ENCODE results near the gene SOD3.

DNA sequence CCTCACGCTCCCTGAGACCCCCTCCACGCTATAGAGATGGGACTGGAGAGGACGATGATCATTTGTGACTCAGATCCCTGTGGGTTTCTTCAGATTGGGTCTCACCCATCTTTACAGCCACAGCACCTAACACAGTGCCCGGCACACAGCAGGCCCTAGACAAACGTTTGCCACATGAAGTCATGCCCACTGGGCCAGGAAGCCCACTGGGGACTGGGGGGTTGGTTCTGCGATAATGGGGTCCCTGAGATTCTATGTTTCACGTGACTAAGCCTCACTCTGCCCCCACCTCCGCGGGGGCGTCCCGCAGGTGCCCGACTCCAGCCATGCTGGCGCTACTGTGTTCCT is 3.8 kb downstream of the SOD3 start:
- TF ChIP-seq RAD21 (IDR thresholded peaks at IDR 0.05; ENCODE audit: insufficient read depth, low read depth, low read length) (no peak), CHD2 (IDR thresholded peaks at IDR 0.05; ENCODE audit: borderline replicate concordance, low read depth, low read length) (no peak), EP300 (IDR thresholded peaks at IDR 0.05; ENCODE audit: borderline replicate concordance in 1 of 2, control insufficient read depth in 1 of 2, low read depth in 2 of 2, low read length in 2 of 2) (no peak)
- TF ChIP-seq, protein P1, sequence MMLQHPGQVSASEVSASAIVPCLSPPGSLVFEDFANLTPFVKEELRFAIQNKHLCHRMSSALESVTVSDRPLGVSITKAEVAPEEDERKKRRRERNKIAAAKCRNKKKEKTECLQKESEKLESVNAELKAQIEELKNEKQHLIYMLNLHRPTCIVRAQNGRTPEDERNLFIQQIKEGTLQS (IDR thresholded peaks at IDR 0.05; ENCODE audit: borderline replicate concordance, extremely low read depth, low read depth, low read length): no peak
- TF ChIP-seq, protein P2, sequence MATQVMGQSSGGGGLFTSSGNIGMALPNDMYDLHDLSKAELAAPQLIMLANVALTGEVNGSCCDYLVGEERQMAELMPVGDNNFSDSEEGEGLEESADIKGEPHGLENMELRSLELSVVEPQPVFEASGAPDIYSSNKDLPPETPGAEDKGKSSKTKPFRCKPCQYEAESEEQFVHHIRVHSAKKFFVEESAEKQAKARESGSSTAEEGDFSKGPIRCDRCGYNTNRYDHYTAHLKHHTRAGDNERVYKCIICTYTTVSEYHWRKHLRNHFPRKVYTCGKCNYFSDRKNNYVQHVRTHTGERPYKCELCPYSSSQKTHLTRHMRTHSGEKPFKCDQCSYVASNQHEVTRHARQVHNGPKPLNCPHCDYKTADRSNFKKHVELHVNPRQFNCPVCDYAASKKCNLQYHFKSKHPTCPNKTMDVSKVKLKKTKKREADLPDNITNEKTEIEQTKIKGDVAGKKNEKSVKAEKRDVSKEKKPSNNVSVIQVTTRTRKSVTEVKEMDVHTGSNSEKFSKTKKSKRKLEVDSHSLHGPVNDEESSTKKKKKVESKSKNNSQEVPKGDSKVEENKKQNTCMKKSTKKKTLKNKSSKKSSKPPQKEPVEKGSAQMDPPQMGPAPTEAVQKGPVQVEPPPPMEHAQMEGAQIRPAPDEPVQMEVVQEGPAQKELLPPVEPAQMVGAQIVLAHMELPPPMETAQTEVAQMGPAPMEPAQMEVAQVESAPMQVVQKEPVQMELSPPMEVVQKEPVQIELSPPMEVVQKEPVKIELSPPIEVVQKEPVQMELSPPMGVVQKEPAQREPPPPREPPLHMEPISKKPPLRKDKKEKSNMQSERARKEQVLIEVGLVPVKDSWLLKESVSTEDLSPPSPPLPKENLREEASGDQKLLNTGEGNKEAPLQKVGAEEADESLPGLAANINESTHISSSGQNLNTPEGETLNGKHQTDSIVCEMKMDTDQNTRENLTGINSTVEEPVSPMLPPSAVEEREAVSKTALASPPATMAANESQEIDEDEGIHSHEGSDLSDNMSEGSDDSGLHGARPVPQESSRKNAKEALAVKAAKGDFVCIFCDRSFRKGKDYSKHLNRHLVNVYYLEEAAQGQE (IDR thresholded peaks at IDR 0.05; ENCODE audit: low read depth, low read length): no peak

Measured in GM12878 (cell line).